AML-193 (cell line): Measurements from ENCODE around the gene ANGEL2.

Experiments used
- DNase-seq, 2 experiments: peaks; one replicate each; lab custom pipeline; 2025; lab: John Stamatoyannopoulos, UW

The ANGEL2 gene

DNA sequence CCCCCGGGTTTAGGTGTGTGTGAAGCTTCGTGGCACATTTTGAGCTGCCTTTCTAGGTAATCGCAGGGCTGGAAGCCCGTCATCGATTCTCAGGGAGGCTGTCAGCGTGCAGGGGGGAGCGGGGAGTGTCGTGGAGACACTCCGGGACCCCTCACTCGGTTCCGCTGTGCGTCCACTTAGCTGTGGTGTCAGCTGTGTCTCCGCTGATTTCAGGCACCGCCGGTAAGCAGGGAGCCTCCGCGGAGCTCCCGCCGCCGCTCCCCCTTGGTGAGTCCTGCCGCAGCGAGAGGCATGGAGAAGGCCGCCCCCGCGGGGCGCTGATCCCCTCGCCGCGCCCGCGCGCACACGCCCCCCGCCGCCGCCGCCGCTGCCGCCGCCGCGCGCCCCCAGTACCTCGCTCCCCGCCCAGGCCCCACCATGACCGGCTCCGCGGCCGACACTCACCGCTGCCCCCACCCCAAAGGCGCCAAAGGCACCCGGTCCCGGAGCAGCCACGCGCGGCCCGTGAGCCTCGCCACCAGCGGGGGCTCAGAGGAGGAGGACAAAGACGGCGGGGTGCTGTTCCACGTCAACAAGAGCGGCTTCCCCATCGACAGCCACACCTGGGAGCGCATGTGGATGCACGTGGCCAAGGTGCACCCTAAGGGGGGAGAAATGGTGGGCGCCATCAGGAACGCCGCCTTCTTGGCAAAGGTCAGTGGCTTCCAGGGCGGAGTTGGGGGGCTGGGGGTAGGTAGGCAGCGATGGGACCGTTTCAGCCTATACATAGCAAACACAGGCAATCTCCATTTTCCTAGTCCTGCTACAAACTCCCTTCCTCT, 64.3 kb downstream of the ANGEL2 start:
- no peak for DNase-seq

GRCh38 chr1:212950243-212951125, 65.2 kb downstream of the ANGEL2 start, which contains the start of gene VASH2:
Gene VASH2, plus strand, starts transcription at chr1:212950541. Its CDS starts 1,002 bp downstream, at chr1:212951543.
- peak; percentile 11 to 23 for DNase-seq

DNA sequence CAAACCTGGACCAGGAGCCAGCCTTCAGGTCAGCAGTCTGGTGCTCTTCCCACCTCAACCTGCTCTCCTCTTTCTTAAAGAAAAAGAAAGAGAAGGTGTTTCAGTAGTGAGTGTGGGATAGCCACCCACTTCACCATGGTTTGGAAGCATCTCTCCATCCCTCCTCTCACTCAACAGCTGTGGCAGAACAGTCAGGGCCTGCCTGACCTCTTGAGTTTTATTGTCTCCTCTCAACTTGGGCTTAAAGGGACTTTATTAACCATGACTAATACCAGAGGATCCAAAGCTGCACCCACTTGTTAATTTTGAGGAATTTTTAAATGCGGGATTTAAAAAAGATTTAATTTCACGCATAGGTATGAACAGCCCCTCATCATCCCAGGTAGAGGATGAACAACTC, 65.9 kb downstream of the ANGEL2 start:
- DNase-seq, result no peak

DNA sequence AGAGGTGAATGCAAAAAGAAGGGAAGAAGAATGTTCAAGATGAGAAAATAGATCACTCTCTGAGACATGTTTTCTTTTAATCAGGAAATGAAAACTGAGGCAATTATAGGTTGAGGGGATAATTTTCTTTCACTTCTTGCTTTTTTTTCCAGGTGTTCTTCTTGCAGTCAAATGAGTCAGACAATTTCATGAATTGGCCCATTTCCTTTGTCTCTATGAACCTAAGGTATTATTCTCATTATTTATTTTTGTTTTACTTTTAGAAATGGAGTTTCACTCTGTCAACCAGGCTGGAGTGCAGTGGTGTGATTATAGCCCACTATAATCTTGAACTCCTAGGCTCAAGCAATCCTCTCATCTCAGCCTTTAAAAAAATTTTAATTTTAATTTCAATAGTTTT, 68.8 kb downstream of the ANGEL2 start:
- no peak for DNase-seq

DNA sequence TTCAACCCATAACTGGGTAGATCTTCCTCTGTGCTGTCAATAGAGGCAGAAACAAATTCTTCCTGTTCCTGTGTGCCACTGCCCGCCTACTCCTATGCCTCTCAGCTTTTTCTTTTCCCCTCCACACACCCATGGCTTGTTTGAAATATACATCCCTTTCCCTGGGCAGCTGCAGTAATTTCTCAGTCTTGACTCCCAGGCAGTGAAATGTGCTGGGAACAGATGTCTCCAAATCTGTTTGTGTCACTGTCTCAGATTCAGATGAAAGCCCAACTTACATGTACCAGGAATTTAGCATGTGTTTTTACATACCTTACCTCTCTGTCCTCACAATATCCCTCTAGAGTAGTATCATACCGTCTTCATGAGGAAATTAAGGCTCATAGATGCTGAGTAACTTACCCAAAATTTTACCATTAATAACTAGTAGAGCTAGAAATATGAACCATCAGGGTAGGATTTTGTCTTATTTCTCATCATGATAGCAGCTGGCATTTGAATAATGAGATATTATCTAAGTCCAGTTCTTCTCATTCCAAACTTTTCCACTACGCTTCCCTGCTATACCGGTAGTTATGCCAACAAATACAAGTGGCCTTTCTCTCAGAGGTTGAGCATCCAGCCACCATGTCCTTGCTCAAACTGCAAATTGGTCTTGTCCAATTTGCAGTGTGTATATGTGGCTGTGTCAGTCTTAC, 70.1 kb downstream of the ANGEL2 start:
- DNase-seq, result no peak

DNA sequence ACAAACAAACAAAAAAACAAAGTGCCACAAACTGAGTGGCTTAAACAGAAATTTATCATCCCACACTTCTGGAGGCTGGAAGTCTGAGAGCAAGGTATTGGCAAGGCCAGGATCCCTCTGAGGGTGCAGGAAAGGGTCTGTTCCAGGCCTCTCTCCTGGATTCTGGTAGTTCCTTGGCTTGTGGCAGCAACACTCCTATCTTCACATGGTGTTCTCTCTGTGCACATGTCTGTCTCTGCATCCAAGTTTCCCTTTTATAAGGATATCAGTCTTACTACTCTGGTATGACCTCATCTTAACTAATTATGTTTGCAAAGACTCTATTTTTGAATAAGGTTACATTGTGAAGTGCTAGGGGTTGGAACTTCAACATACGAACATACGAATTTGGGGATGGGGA, 70.6 kb downstream of the ANGEL2 start:
- DNase-seq, result no peak

- no peak for DNase-seq
Measured at GRCh38 chr1:212944229-212944901, 71.3 kb downstream of the ANGEL2 start.

- DNase-seq, result no peak
Measured at GRCh38 chr1:212943393-212943710, 72.3 kb downstream of the ANGEL2 start.

DNA sequence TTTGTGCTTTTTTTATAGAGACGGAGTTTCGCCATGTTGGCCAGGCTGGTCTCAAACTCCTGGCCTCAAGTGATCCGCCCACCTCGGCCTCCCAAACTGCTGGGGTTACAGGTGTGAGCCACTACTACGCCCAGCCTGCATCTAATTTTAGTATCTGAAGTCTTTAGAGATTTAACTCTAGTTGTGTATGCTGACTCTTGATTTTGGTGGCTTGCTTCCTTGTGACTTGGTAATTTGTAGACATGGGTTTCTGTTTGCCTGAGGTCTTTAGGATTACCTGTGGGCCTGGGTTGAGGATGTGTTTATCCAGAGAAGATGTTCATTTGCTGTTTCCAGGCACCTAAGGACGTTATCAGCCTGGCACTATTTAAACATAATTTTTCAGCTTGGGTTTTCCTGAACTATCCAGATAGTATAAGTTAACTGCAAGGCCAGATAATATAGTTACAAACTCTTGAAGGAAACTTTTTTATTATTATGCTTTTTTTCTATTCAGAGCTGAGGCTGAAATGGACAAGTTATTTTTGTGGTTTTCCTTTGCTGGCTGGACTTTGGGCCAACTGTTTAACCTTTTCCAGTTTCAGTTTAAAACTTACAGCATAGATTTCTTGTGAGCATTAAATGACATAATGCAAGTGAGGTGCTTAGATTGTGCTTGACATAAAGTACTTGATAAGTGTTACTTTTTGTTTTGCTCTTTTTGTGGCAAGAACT, 72.8 kb downstream of the ANGEL2 start:
- DNase-seq, result no peak
